ENCODE results near the gene GAD1. TPM values are rescaled to one million over a fixed set of nuclear protein-coding genes. Genes with fewer than 3 reads are reported as not detected.

GAD1 gene
- total and polyA plus RNA-seq, 10 of the 15 experiments (the other 5 are each of a cell fraction or from before 2014, with no cell fraction given), result 0.04 to 3.4 (median 0.42) TPM

DNA sequence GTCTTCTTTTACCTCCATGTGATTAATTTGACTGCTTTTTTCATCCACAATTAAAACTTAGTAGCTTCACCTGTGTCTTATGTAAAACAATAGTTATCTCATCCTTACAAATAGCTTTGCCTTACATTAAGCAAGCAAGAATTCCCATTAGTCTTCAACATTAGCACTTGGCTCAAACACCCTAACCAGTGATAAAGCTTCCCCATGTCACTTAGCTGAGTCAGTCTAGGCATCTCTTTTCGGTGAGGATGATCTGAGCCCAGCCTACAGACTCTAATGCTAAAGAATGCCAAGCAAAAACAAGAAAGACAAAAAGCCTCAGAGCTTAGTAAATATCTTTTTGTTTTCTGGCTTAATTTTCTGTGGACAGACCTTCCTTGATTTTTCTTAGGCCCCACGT is 26.1 kb downstream of the GAD1 start:
- no peak overlapping the region for H3K9ac ChIP-seq (ENCODE audit: control insufficient read depth, insufficient read depth, low read length)
- FAIRE-seq, result no peak
- no peak overlapping the region for H3K4me3 ChIP-seq
- no peaks in the 10 kb centered on the region for H3K27me3 ChIP-seq (replicated peaks in 1 of 2; ENCODE audit: control insufficient read depth in 2 of 2, insufficient read depth in 2 of 2, low read length in 1 of 2)
- no peaks in the 10 kb centered on the region for H3K4me1 ChIP-seq (ENCODE audit: control insufficient read depth, insufficient read depth, low read length)
- POLR2A ChIA-PET, result no interaction called here
- in situ Hi-C loops (cut with MboI) (no loop called here), intact Hi-C loops (cut with micrococcal nuclease; ENCODE audit: unreplicated experiment) (no loop called here)
- 39% methylated on average over 2 of the region's 2 CpGs for WGBS (ENCODE audit: insufficient coverage, insufficient replicate concordance, low lambda C conversion rate, missing lambda C conversion rate)
- SMC1A ChIA-PET (ENCODE audit: uncharacterized antibody, unreplicated experiment), result interaction anchor here (0.7 to 1.7 kb wide), 2 partner anchors 31 to 707 kb away, joined by 3 to 6 read pairs; no protein-coding TSS in a partner anchor
- no peaks in the 10 kb centered on the region for H4K20me1 ChIP-seq (ENCODE audit: control insufficient read depth, insufficient read depth)
- RAD21 ChIA-PET (ENCODE audit: unreplicated experiment), result no interaction called here
- TF ChIP-seq KLF5 (IDR thresholded peaks at IDR 0.05; ENCODE audit: partially characterized antibody) (no peak), HDAC2 (IDR thresholded peaks at IDR 0.05) (no peak), TCF12 (IDR thresholded peaks at IDR 0.05; ENCODE audit: low read depth, low read length) (no peak), CHD4 (IDR thresholded peaks at IDR 0.05) (no peak), NFIC (IDR thresholded peaks at IDR 0.05; ENCODE audit: low read depth, low read length) (no peak)
- TF ChIP-seq, protein P1, sequence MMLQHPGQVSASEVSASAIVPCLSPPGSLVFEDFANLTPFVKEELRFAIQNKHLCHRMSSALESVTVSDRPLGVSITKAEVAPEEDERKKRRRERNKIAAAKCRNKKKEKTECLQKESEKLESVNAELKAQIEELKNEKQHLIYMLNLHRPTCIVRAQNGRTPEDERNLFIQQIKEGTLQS (IDR thresholded peaks at IDR 0.05; ENCODE audit: borderline replicate concordance, extremely low read depth, low read depth, low read length), result no peak
- H3K4me2 ChIP-seq (ENCODE audit: control insufficient read depth, insufficient read depth), result no peak overlapping the region
- no peaks in the 10 kb centered on the region for H3K36me3 ChIP-seq (ENCODE audit: control insufficient read depth in 2 of 2, insufficient read depth in 2 of 2, low read length in 1 of 2)
- no peak for ATAC-seq
- CTCF ChIA-PET, result interaction anchor here (0.7 to 5.2 kb wide), 3 partner anchors 30 to 519 kb away, joined by 3 to 41 read pairs (median 3); no protein-coding TSS in a partner anchor
- BruUV-seq (replicated peaks), result no TSS peak
- no peak for DNase-seq (ENCODE audit: low read depth, low spot score)
- no peak overlapping the region for H2AFZ ChIP-seq (ENCODE audit: control insufficient read depth, low read depth, low read length)
- no peaks in the 10 kb centered on the region; the same call in 2 of the 3 replicates for H3K9me3 ChIP-seq (replicated peaks; ENCODE audit: control insufficient read depth, insufficient read depth, low read length)
- no peak overlapping the region for H3K27ac ChIP-seq (ENCODE audit: control insufficient read depth, insufficient read depth)
- H3K79me2 ChIP-seq (ENCODE audit: control insufficient read depth, insufficient read depth, low read length), result no peaks in the 10 kb centered on the region

GRCh38 chr2:170843656-170844055 is 27.0 kb downstream of the GAD1 start:
- POLR2A ChIA-PET, result no interaction called here
- no peak for DNase-seq (ENCODE audit: low read depth, low spot score)
- SMC1A ChIA-PET (ENCODE audit: uncharacterized antibody, unreplicated experiment), result interaction anchor here (1.7 kb wide), 1 partner anchor 30 kb away, joined by 6 read pairs; no protein-coding TSS in a partner anchor

More at GRCh38 chr2:170843656-170844055, 27.0 kb downstream of the GAD1 start:
- H4K20me1 ChIP-seq (ENCODE audit: control insufficient read depth, insufficient read depth), result no peaks in the 10 kb centered on the region
- BruUV-seq (replicated peaks), result no TSS peak
- ATAC-seq (no peak), FAIRE-seq (no peak)
- in situ Hi-C loops (cut with MboI), result no loop called here
- H3K36me3 ChIP-seq (ENCODE audit: control insufficient read depth in 2 of 2, insufficient read depth in 2 of 2, low read length in 1 of 2), result no peaks in the 10 kb centered on the region
- intact Hi-C loops (cut with micrococcal nuclease; ENCODE audit: unreplicated experiment), result no loop called here
- ChIA-PET CTCF (interaction anchor here (5.2 kb wide), 1 partner anchor 29 kb away, joined by 41 read pairs; no protein-coding TSS in a partner anchor), RAD21 (ENCODE audit: unreplicated experiment) (interaction anchor here (3.1 kb wide), 1 partner anchor 29 kb away, joined by 11 read pairs; no protein-coding TSS in a partner anchor)
- H3K4me1 ChIP-seq (ENCODE audit: control insufficient read depth, insufficient read depth, low read length), result no peaks in the 10 kb centered on the region
- H3K4me3 ChIP-seq, result no peak overlapping the region
- 2% methylated on average over 2 of the region's 2 CpGs for WGBS (ENCODE audit: insufficient coverage, insufficient replicate concordance, low lambda C conversion rate, missing lambda C conversion rate)
- H3K27me3 ChIP-seq (replicated peaks in 1 of 2; ENCODE audit: control insufficient read depth in 2 of 2, insufficient read depth in 2 of 2, low read length in 1 of 2), result no peaks in the 10 kb centered on the region
- no peak overlapping the region for H3K4me2 ChIP-seq (ENCODE audit: control insufficient read depth, insufficient read depth)
- H3K9ac ChIP-seq (ENCODE audit: control insufficient read depth, insufficient read depth, low read length), result no peak overlapping the region
- H2AFZ ChIP-seq (ENCODE audit: control insufficient read depth, low read depth, low read length), result no peak overlapping the region
- no peak overlapping the region for H3K27ac ChIP-seq (ENCODE audit: control insufficient read depth, insufficient read depth)
- no peaks in the 10 kb centered on the region for H3K79me2 ChIP-seq (ENCODE audit: control insufficient read depth, insufficient read depth, low read length)
- H3K9me3 ChIP-seq (replicated peaks; ENCODE audit: control insufficient read depth, insufficient read depth, low read length), result no peaks in the 10 kb centered on the region; the same call in 2 of the 3 replicates
- TF ChIP-seq BRCA1 (IDR thresholded peaks at IDR 0.05; ENCODE audit: low read depth, low read length) (no peak), IKZF2 (IDR thresholded peaks at IDR 0.05) (no peak), BHLHE40 (IDR thresholded peaks at IDR 0.05; ENCODE audit: borderline replicate concordance in 1 of 2, low read depth in 2 of 2, low read length in 1 of 2) (no peak), SP1 (IDR thresholded peaks at IDR 0.05; ENCODE audit: low read depth, low read length) (no peak)
